Esophagus squamous epithelium (tissue), 5 donors: Measurements from ENCODE around the gene FILIP1. TPM values are rescaled to one million over a fixed set of nuclear protein-coding genes. Genes with fewer than 3 reads are reported as not detected.
A peak's percentile ranks its signal among the peaks of the same experiment; 100 is the strongest.

Experiments used
- DNase-seq: peaks from one replicate; lab custom pipeline; 2025; lab: John Stamatoyannopoulos, UW
- H3K27ac ChIP-seq, 4 donors: fragments of 200-600 bp; sonication (generic); one replicate each; pipeline ENCODE4 v1.5.1; 2016 to 2019; ENCODE audit warnings: mild to moderate bottlenecking in 1 of 4
- H3K27me3 ChIP-seq, 4 donors: fragments of 200-600 bp; sonication (generic); 1 replicate in 3 of 4; 2 replicates in 1 of 4; pipeline versions ENCODE4 v1.5.1 to v1.6.0; 2017 to 2021; ENCODE audit warnings: antibody characterized with exemption in 1 of 4
- H3K36me3 ChIP-seq, 3 donors: fragments of 200-600 bp; sonication (generic); one replicate each; pipeline ENCODE4 v1.5.1; 2016 to 2019
- H3K4me1 ChIP-seq, 3 donors: fragments of 200-600 bp; sonication (generic); one replicate each; pipeline ENCODE4 v1.5.1; 2017 to 2019
- H3K4me3 ChIP-seq, 4 donors: fragments of 200-600 bp; sonication (generic); 1 replicate in 3 of 4; 2 replicates in 1 of 4; pipeline ENCODE4 v1.5.1; 2016 to 2019; ENCODE audit warnings: mild to moderate bottlenecking in 2 of 4, moderate library complexity in 1 of 4
- H3K9me3 ChIP-seq, 3 donors: fragments of 200-600 bp; sonication (generic); one replicate each; pipeline ENCODE4 v1.5.1; 2016 to 2019
- CTCF ChIP-seq, 6 experiments: fragments of 450-650 bp in 4 of 6; fragments of 200-600 bp in 2 of 6; sonication (generic) in 2 of 6; IDR thresholded peaks; one replicate each; pipeline ENCODE4 v1.5.1; 2016 to 2019; ENCODE audit warnings: antibody characterized with exemption in 6 of 6, mild to moderate bottlenecking in 4 of 6, moderate library complexity in 4 of 6
- POLR2A ChIP-seq, 4 donors: fragments of 450-650 bp; IDR thresholded peaks; one replicate each; pipeline ENCODE4 v1.6.1; 2017; ENCODE audit warnings: antibody characterized with exemption in 4 of 4, mild to moderate bottlenecking in 4 of 4, moderate library complexity in 3 of 4
- WGBS, 2 donors: methylation state at CpG; one replicate each; pipeline ENCODE4 v1.1.5; 2018; 5-methylcytosine and 5-hydroxymethylcytosine counted together
- intact Hi-C: fragments of 100-400 bp; cut with DNase I; formaldehyde crosslinking; loops from one replicate; pipeline ENCODE4 v1.15.0; 2022
- total RNA-seq, 4 donors: library from RNA; depleted of rRNA; stranded (reverse); fragments of >200 nt; gene quantifications; one replicate each; pipeline ENCODE4 v1.1.0, GENCODE V29; 2016
- donor health status: DM: yes; HTN: yes; CAD: no.

Gene FILIP1
- total RNA-seq, 4 donors from 2014 or later, result 0.49 to 13.4 (median 2.3) TPM

- no peaks in the 10 kb centered on the region for H3K36me3 ChIP-seq
- no peak for DNase-seq
- 55 to 71% methylated on average over 4 of the region's 4 CpGs for WGBS, 2 donors
- H3K9me3 ChIP-seq, result no peaks in the 10 kb centered on the region
- no peak for TF ChIP-seq POLR2A (IDR thresholded peaks at IDR 0.05)
- TF ChIP-seq CTCF (IDR thresholded peaks at IDR 0.05), result no peak
- peaks cover 0 to 76% (median 25%) of the 10 kb centered on the region in 3 donors for H3K4me1 ChIP-seq
- intact Hi-C loops, result no loop called here
- H3K27me3 ChIP-seq, result no peaks in the 10 kb centered on the region
- H3K4me3 ChIP-seq, result peak overlapping the region in 1 of 4 donors; percentile 9
- H3K27ac ChIP-seq, result peak overlapping the region in 1 of 4 donors; percentile 8
Measured at GRCh38 chr6:75280131-75280855, 213.3 kb downstream of the FILIP1 start.

- Histone ChIP-seq H3K9me3 (no peaks in the 10 kb centered on the region), H3K27ac (no peak overlapping the region), H3K27me3 (no peaks in the 10 kb centered on the region), H3K36me3 (no peaks in the 10 kb centered on the region), H3K4me3 (no peak overlapping the region), H3K4me1 (peaks cover 0 to 81% (median 25%) of the 10 kb centered on the region in 3 donors)
- TF ChIP-seq CTCF (IDR thresholded peaks at IDR 0.05), result no peak
- TF ChIP-seq POLR2A (IDR thresholded peaks at IDR 0.05), result no peak
- no peak for DNase-seq
- WGBS, 2 donors, result 64 to 72% methylated on average over 2 of the region's 2 CpGs
- intact Hi-C loops, result no loop called here
Measured at GRCh38 chr6:75279418-75279817, 214.2 kb downstream of the FILIP1 start.

- WGBS, 2 donors, result 48 to 58% methylated on average over 4 of the region's 4 CpGs
- intact Hi-C loops, result no loop called here
- TF ChIP-seq CTCF (IDR thresholded peaks at IDR 0.05) (no peak), POLR2A (IDR thresholded peaks at IDR 0.05) (no peak)
- DNase-seq, result no peak
- Histone ChIP-seq H3K4me1 (peaks cover 0 to 81% (median 25%) of the 10 kb centered on the region in 3 donors), H3K27ac (no peak overlapping the region), H3K9me3 (no peaks in the 10 kb centered on the region), H3K36me3 (no peaks in the 10 kb centered on the region), H3K4me3 (no peak overlapping the region), H3K27me3 (no peaks in the 10 kb centered on the region)
Measured at GRCh38 chr6:75278474-75279077, 215.0 kb downstream of the FILIP1 start.

- H3K4me3 ChIP-seq, result no peak overlapping the region
- peaks cover 0 to 67% (median 8%) of the 10 kb centered on the region in 3 donors for H3K4me1 ChIP-seq
- no peak overlapping the region for H3K27ac ChIP-seq
- no peak for DNase-seq
- H3K9me3 ChIP-seq, result peaks cover 0 to 7% (median 0%) of the 10 kb centered on the region in 3 donors
- intact Hi-C loops, result no loop called here
- no peaks in the 10 kb centered on the region for H3K27me3 ChIP-seq
- no peak for TF ChIP-seq CTCF (IDR thresholded peaks at IDR 0.05)
- TF ChIP-seq POLR2A (IDR thresholded peaks at IDR 0.05), result no peak
- H3K36me3 ChIP-seq, result peaks cover 0 to 8% (median 0%) of the 10 kb centered on the region in 3 donors
Measured at GRCh38 chr6:75275067-75275466, 218.5 kb downstream of the FILIP1 start.

- no peak overlapping the region for H3K4me3 ChIP-seq
- H3K27me3 ChIP-seq, result no peaks in the 10 kb centered on the region
- peak overlapping the region in 3 of 4 donors; percentile 5 to 54 (median 24) for H3K27ac ChIP-seq
- WGBS, 2 donors, result 63 to 75% methylated on average over 4 of the region's 4 CpGs
- intact Hi-C loops, result no loop called here
- no peak for DNase-seq
- peaks cover 0 to 58% (median 6%) of the 10 kb centered on the region in 3 donors for H3K4me1 ChIP-seq
- H3K36me3 ChIP-seq, result peaks cover 0 to 8% (median 0%) of the 10 kb centered on the region in 3 donors
- peaks cover 0 to 7% (median 0%) of the 10 kb centered on the region in 3 donors for H3K9me3 ChIP-seq
- TF ChIP-seq CTCF (IDR thresholded peaks at IDR 0.05) (no peak), POLR2A (IDR thresholded peaks at IDR 0.05) (no peak)
Measured at GRCh38 chr6:75273009-75273408, 220.6 kb downstream of the FILIP1 start.
